Hepatocyte (in vitro differentiated cells): ENCODE data around the gene ARL13B. TPM values are rescaled to one million over a fixed set of nuclear protein-coding genes. Genes with fewer than 3 reads are reported as not detected.

Experiments
- DNase-seq: peaks from one replicate; pipeline ENCODE4 v3.0.0-alpha.2; 2016; ENCODE audit warnings: low spot score
- H2AFZ ChIP-seq: fragments of 200-600 bp; sonication (generic); 2 replicates; pipeline ENCODE4 v1.6.0; 2016; ENCODE audit warnings: antibody characterized with exemption, mild to moderate bottlenecking
- H3K27ac ChIP-seq: fragments of 200-600 bp; sonication (generic); 2 replicates; pipeline ENCODE4 v1.5.1; 2016; ENCODE audit warnings: mild to moderate bottlenecking
- H3K27me3 ChIP-seq: fragments of 200-600 bp; sonication (generic); 2 replicates; pipeline ENCODE4 v1.6.1; 2016
- H3K36me3 ChIP-seq: fragments of 200-600 bp; sonication (generic); replicated peaks from 2 replicates; pipeline ENCODE4 v1.5.1; 2016; ENCODE audit warnings: low read depth; ENCODE audit not compliant: insufficient read depth
- H3K4me1 ChIP-seq: fragments of 200-600 bp; sonication (generic); 2 replicates; pipeline ENCODE4 v1.5.1; 2016; ENCODE audit warnings: mild to moderate bottlenecking, moderate library complexity; ENCODE audit not compliant: insufficient read depth
- H3K4me2 ChIP-seq: fragments of 200-600 bp; sonication (generic); 2 replicates; pipeline ENCODE4 v1.6.0; 2016
- H3K4me3 ChIP-seq: fragments of 200-600 bp; sonication (generic); 2 replicates; pipeline ENCODE4 v1.5.1; 2016; ENCODE audit warnings: mild to moderate bottlenecking
- H3K79me2 ChIP-seq: fragments of 200-600 bp; sonication (generic); 2 replicates; pipeline ENCODE4 v1.6.0; 2017; ENCODE audit warnings: mild to moderate bottlenecking
- H3K9me2 ChIP-seq: fragments of 200-600 bp; sonication (generic); replicated peaks from 2 replicates; pipeline ENCODE4 v1.6.0; 2017; ENCODE audit warnings: mild to moderate bottlenecking; ENCODE audit not compliant: insufficient read depth
- H3K9me3 ChIP-seq: fragments of 200-600 bp; sonication (generic); 2 replicates; pipeline ENCODE4 v1.5.1; 2016; ENCODE audit warnings: low read depth, mild to moderate bottlenecking
- H4K20me1 ChIP-seq: fragments of 200-600 bp; sonication (generic); 2 replicates; pipeline ENCODE4 v1.6.0; 2016; ENCODE audit warnings: mild to moderate bottlenecking; ENCODE audit not compliant: insufficient read depth, poor library complexity, severe bottlenecking
- CTCF ChIP-seq: fragments of 200-600 bp; sonication (generic); IDR thresholded peaks from 2 replicates; pipeline ENCODE4 v1.5.1; 2016; ENCODE audit warnings: antibody characterized with exemption, mild to moderate bottlenecking; ENCODE audit not compliant: poor library complexity
- EZH2 ChIP-seq: fragments of 200-600 bp; sonication (generic); IDR thresholded peaks from 2 replicates; pipeline ENCODE4 v1.6.1; 2016; ENCODE audit warnings: antibody characterized with exemption, mild to moderate bottlenecking, borderline replicate concordance
- EZH2phosphoT487 ChIP-seq: fragments of 200-600 bp; sonication (generic); IDR thresholded peaks from one replicate; pipeline ENCODE4 v1.6.1; 2018; ENCODE audit warnings: antibody characterized with exemption, mild to moderate bottlenecking, low read depth, moderate library complexity; ENCODE audit not compliant: unreplicated experiment, severe bottlenecking
- WGBS: methylation state at CpG from one replicate; pipeline ENCODE4 v1.1.6; 2016; ENCODE audit warnings: low lambda C conversion rate; ENCODE audit errors: missing lambda C conversion rate; 5-methylcytosine and 5-hydroxymethylcytosine counted together
- polyA plus RNA-seq: library from polyadenylated mRNA; unstranded; fragments of >200 nt; fragmentation: Nextera tagmentation; extraction: Ambion mirVana; gene quantifications from 2 replicates; pipeline ENCODE4 v1.2.1, GENCODE V29; 2016
- total RNA-seq: library from RNA; depleted of rRNA; stranded (reverse); fragments of >200 nt; gene quantifications from 2 replicates; pipeline ENCODE4 v1.2.3, GENCODE V29; 2014

The ARL13B gene
- total and polyA plus RNA-seq, 2 experiments from 2014 or later: 6.2 to 10.4 TPM

DNA sequence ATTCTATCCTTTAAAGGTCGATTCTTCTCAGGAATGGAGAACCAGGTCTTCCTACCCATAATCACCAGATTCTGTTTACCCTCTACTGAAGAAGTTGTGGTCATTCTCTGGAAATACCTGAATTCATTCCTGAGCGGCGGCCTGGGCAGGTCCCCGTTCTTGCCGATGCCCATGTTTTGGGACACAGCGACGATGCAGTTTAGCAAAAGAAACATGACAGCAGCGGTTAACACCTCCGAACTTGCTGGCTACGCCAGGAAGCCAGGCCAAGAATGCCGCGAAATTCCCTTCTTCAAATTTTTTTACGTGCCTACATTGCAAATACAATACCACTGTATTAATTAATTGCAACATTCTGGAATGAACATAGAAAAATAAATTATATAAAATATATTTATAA, 81.3 kb downstream of the ARL13B start:
- H4K20me1 ChIP-seq: no peaks in the 10 kb centered on the region
- no peaks in the 10 kb centered on the region for H3K9me2 ChIP-seq
- H3K9me3 ChIP-seq: no peaks in the 10 kb centered on the region
- 96% methylated on average over 13 of the region's 13 CpGs for WGBS
- H3K4me1 ChIP-seq: peaks cover 4% of the 10 kb centered on the region
- H3K27ac ChIP-seq: no peak overlapping the region
- no peak for DNase-seq
- H2AFZ ChIP-seq: no peak overlapping the region
- H3K4me3 ChIP-seq: no peak overlapping the region
- H3K27me3 ChIP-seq: no peaks in the 10 kb centered on the region
- no peaks in the 10 kb centered on the region for H3K36me3 ChIP-seq
- peaks cover 27% of the 10 kb centered on the region for H3K79me2 ChIP-seq
- no peak for TF ChIP-seq CTCF
- no peak for TF ChIP-seq EZH2phosphoT487
- TF ChIP-seq EZH2: no peak
- no peak overlapping the region for H3K4me2 ChIP-seq

DNA sequence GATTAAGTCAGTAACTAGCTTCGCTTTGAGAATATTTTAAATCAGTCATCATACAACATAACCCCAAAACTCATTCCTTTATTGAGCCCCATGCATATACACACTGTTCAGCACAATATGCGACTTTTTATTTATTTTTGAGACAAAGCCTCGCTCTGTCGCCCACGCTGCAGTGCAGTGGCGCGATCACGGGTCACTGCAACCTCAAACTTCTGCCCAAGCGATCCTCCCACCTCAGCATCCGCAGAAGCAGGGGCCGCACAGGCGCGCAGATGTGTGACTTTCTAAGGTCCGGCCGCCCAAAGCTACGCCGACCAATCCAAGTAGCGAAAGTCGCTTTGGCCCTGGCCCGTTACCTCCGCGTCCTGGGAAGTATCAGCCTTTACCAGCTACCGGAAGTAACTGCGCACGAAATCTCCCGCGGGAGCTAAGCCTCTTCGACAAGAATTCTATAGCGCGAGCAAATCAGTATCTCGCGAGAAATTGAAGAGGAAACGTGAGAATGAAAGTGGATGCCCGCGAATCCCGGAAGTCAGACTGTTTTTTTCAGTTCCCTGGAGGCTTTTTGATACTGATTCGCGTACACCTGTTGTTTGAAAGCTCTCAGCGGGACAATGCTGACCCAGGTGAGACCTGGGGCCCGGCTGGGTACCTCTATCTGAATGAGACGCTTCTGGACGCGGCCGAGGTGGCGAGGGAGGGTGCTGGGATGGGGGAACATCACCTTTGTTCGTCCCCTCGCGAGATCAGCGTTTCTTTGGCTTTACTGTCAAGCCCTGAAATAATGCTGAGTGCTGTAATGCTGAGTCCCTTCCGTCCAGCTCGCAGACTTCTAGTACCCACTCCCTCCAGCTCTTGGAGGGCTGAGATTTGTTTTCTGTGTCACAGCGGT, 82.8 kb downstream of the ARL13B start, which contains the start of the genes DHFR2 and NSUN3:
Gene DHFR2, minus strand, starts transcription at position 404 of the 892 bp plus-strand sequence. CDS start 1,405 bp downstream, outside the sequence.
Gene NSUN3, plus strand, starts transcription at position 549 of the 892 bp plus-strand sequence. Its CDS starts 66 bp downstream, at position 615.
- no peaks in the 10 kb centered on the region for H3K27me3 ChIP-seq

GRCh38 chr3:94063496-94064119, 83.7 kb downstream of the ARL13B start:
- DNase-seq: no peak
- H3K9me3 ChIP-seq: no peaks in the 10 kb centered on the region
- H4K20me1 ChIP-seq: no peaks in the 10 kb centered on the region
- peaks cover 27% of the 10 kb centered on the region for H3K79me2 ChIP-seq
- peak overlapping the region; percentile 83 for H3K4me2 ChIP-seq
- H3K27me3 ChIP-seq: no peaks in the 10 kb centered on the region
- no peaks in the 10 kb centered on the region for H3K36me3 ChIP-seq
- H2AFZ ChIP-seq: peak overlapping the region; percentile 90
- 68% methylated on average over 17 of the region's 17 CpGs for WGBS
- H3K27ac ChIP-seq: peak overlapping the region; percentile 99
- no peaks in the 10 kb centered on the region for H3K9me2 ChIP-seq
- H3K4me3 ChIP-seq: peak overlapping the region; percentile 72
- TF ChIP-seq EZH2 (no peak), EZH2phosphoT487 (no peak), CTCF (no peak)
- H3K4me1 ChIP-seq: peaks cover 4% of the 10 kb centered on the region

More for the DNA sequence above, 82.8 kb downstream of the ARL13B start, which contains the start of the genes DHFR2 and NSUN3:
- peak within 1 kb of the TSS; percentile 99 for H3K27ac ChIP-seq
- H3K4me2 ChIP-seq: peak within 1 kb of the TSS; percentile 83
- H3K9me2 ChIP-seq: no peaks in the 10 kb centered on the region
- no peak for TF ChIP-seq EZH2
- no peak for TF ChIP-seq CTCF
- no peak for TF ChIP-seq EZH2phosphoT487
- H4K20me1 ChIP-seq: no peaks in the 10 kb centered on the region
- H3K36me3 ChIP-seq: no peaks in the 10 kb centered on the region
- H2AFZ ChIP-seq: peak within 1 kb of the TSS; percentile 90
- peak; percentile 95 for DNase-seq
- H3K4me3 ChIP-seq: peak within 1 kb of the TSS; percentile 72
- WGBS: 1% methylated on average over 51 of the region's 52 CpGs
- no peaks in the 10 kb centered on the region for H3K9me3 ChIP-seq
- peaks cover 4% of the 10 kb centered on the region for H3K4me1 ChIP-seq
- H3K79me2 ChIP-seq: peaks cover 27% of the 10 kb centered on the region
